Cerebellar cortex (tissue), 1 donor: ENCODE data around the gene NPBWR2.

ENCODE experiments used
- DNase-seq: peaks from one replicate; pipeline ENCODE4 v3.0.0-alpha.2; 2015; ENCODE audit warnings: low spot score

NPBWR2 gene

GRCh38 chr20:64056889-64057627 lies 50.3 kb downstream of the NPBWR2 start:
- DNase-seq, result no peak

DNA sequence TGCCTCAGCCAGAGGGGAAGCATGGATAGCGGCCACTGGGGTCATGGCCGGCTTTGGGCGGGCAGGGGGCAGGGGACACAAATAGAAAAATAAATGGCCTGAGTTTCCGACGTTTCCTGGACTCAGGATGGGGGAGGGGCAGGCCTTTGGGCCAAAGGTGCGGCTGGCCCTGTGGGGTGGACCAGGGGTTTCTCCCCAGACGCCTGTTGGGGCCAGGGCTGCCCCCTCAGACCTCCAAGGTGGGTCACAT lies 50.8 kb downstream of the NPBWR2 start:
- DNase-seq, result no peak

- no peak for DNase-seq
Measured at GRCh38 chr20:64055893-64056638, 51.3 kb downstream of the NPBWR2 start.

DNA sequence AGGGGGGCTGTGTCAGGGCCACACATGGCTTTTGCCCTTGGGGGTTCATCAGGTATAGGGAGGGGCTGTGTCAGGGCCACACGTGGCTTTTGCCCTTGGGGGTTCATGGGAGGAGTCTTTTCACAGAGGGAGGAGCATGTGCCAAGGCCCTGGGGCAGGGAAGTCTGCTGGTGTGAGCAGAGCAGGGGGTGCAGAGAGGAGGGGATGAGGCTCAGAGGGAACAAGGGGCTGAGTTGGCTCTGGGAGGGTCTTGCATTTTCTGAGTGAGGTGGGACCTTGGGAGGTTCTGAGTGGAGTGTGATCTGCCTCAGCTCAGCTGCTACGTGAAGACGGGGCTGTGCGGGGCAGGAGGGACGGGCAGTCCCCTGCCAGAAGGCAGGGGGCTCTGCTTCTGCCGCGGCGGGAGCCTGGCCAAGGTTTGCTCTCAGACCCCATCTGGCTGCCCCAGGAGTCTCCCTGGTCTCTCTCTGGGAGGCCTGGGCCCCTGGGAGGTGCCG lies 51.9 kb downstream of the NPBWR2 start:
- no peak for DNase-seq

DNA sequence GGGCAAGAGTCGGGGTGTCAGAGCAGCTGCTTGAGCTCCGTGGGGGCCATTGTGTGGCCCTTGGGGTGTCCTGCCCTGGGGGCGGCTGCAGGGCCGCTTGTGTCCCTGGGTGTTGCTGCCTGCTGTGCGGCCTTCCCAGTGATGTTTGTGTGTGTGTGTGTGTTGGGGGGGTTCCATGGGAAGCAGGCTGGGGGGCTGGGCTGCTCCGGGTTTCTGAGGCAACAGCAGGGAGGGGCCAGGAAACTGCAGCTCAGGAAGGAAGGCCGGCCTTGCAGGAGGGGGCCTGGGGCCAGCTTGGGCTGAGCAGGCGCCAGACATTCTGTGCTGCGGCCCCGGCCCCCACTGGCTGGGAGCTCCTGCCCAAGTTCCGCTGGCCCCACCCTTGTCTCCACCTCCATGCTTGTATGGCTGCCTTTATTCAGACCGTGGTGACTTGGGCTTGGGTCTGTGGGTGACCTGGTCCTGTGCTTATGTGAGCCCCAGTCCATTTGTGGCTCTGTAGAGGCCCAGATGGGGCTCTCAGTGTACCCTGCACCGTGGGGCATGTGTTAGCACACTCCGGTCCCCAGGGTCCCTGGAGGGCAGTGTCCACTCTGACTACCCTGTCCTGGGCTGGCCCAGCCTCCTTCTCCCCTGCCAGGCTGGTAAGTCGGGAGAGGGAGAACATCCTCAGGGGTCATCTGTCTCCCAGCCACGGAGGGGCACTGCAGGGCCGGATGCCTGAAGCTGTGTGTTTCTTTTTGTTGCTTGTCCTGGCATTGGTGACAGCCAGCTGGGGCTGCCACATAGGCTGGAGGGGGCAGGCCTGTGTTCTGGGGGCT lies 53.3 kb downstream of the NPBWR2 start:
- DNase-seq, result peak; percentile 61
